ENCODE measurements around the gene VASP. TPM values are rescaled to one million over a fixed set of nuclear protein-coding genes. Genes with fewer than 3 reads are reported as not detected.

Gene VASP
- total RNA-seq, 1 donor = 95.8 TPM

DNA sequence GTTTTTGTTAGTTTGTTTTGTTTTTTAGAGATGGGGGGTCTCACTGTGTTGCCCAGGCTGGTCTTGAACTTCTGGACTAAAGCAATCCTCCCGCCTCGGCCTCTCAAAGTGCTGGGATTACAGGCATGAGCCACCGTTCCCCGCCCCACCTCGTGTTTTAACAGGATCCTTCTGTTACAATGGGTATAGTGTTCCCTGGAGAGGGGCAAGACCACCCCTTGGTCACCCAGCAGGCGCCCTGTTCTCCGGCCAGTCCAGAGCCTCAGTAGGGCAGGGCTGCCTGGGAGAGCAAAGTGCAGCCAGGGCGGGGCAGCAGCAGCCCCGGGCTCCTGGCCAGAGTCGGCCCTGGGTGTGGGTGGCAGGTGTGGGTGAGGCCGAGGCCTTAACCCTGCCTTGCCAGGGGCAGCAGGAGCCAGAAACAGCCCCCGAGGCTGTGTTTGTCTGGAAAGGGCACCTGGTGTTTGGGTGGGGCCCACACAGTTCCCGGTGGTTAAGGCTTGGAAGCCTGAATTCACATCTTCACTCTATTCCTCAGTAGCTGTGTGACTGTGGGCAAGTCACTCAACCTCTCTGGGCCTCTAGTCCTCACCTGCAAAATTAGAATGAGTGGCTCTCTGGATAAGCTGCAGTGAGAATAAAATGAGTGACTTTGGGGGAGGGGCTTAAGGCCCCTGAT is 7.2 kb downstream of the VASP start:
- Histone ChIP-seq H3K4me3 (ENCODE audit: low read length) (peak overlapping the region; percentile 23), H3K4me1 (ENCODE audit: insufficient read depth, low read length) (peaks cover 73% of the 10 kb centered on the region), H3K9me3 (ENCODE audit: low read depth, low read length) (no peaks in the 10 kb centered on the region), H3K27me3 (ENCODE audit: insufficient read depth, low read length) (no peaks in the 10 kb centered on the region)

DNA sequence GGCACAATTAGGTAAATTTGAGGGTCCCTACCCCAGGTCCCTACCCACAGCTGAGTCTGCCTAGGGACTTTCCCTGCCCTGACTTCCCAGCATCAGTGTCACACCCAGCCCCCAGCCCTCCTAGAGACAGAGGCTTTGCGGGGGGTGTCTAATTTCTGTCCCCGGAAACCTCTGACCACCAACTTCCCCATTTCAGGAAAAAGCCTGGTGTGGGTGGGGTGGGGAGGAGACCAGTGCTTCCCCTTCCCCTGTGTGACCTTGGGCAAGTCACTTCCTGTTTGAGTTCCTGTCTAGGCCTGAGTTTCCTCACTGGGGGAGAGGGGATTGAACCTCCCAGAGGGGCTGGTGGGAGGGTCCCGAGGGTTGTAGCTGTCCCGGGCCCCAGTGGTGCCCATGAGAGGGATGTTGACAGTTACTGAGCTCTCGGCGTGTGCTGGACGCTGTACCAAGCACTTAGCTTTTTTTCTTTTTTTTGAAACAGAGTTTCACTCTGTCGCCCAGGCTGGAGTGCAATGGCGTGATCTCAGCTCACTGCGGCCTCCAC is 7.9 kb downstream of the VASP start:
- Histone ChIP-seq H3K4me3 (ENCODE audit: low read length) (peak overlapping the region; percentile 23), H3K9me3 (ENCODE audit: low read depth, low read length) (no peaks in the 10 kb centered on the region), H3K4me1 (ENCODE audit: insufficient read depth, low read length) (peaks cover 70% of the 10 kb centered on the region), H3K27me3 (ENCODE audit: insufficient read depth, low read length) (no peaks in the 10 kb centered on the region)

- Histone ChIP-seq H3K4me3 (ENCODE audit: low read length) (peak overlapping the region; percentile 18), H3K27me3 (ENCODE audit: insufficient read depth, low read length) (no peaks in the 10 kb centered on the region), H3K4me1 (ENCODE audit: insufficient read depth, low read length) (peaks cover 69% of the 10 kb centered on the region), H3K9me3 (ENCODE audit: low read depth, low read length) (no peaks in the 10 kb centered on the region)
These were observed 8.6 kb downstream of the VASP start for GRCh38 chr19:45515807-45516401.

- Histone ChIP-seq H3K27me3 (ENCODE audit: insufficient read depth, low read length) (no peaks in the 10 kb centered on the region), H3K9me3 (ENCODE audit: low read depth, low read length) (no peaks in the 10 kb centered on the region), H3K4me3 (ENCODE audit: low read length) (no peak overlapping the region), H3K4me1 (ENCODE audit: insufficient read depth, low read length) (peaks cover 67% of the 10 kb centered on the region)
These were observed 10.0 kb downstream of the VASP start for GRCh38 chr19:45517238-45517637.

GRCh38 chr19:45517641-45518468 is 10.6 kb downstream of the VASP start:
- H3K4me1 ChIP-seq (ENCODE audit: insufficient read depth, low read length) = peaks cover 67% of the 10 kb centered on the region
- H3K4me3 ChIP-seq (ENCODE audit: low read length) = no peak overlapping the region
- no peaks in the 10 kb centered on the region for H3K27me3 ChIP-seq (ENCODE audit: insufficient read depth, low read length)
- H3K9me3 ChIP-seq (ENCODE audit: low read depth, low read length) = no peaks in the 10 kb centered on the region

- H3K4me1 ChIP-seq (ENCODE audit: insufficient read depth, low read length) = peaks cover 67% of the 10 kb centered on the region
- H3K9me3 ChIP-seq (ENCODE audit: low read depth, low read length) = no peaks in the 10 kb centered on the region
- H3K27me3 ChIP-seq (ENCODE audit: insufficient read depth, low read length) = no peaks in the 10 kb centered on the region
- H3K4me3 ChIP-seq (ENCODE audit: low read length) = no peak overlapping the region
These were observed 11.2 kb downstream of the VASP start for GRCh38 chr19:45518469-45518826.

- Histone ChIP-seq H3K4me1 (ENCODE audit: insufficient read depth, low read length) (peaks cover 57% of the 10 kb centered on the region), H3K27me3 (ENCODE audit: insufficient read depth, low read length) (no peaks in the 10 kb centered on the region), H3K9me3 (ENCODE audit: low read depth, low read length) (no peaks in the 10 kb centered on the region), H3K4me3 (ENCODE audit: low read length) (no peak overlapping the region)
These were observed 15.0 kb downstream of the VASP start for GRCh38 chr19:45522010-45522941.

- H3K4me3 ChIP-seq (ENCODE audit: low read length) = no peak overlapping the region
- no peaks in the 10 kb centered on the region for H3K27me3 ChIP-seq (ENCODE audit: insufficient read depth, low read length)
- no peaks in the 10 kb centered on the region for H3K9me3 ChIP-seq (ENCODE audit: low read depth, low read length)
- peaks cover 57% of the 10 kb centered on the region for H3K4me1 ChIP-seq (ENCODE audit: insufficient read depth, low read length)
These were observed 16.5 kb downstream of the VASP start for GRCh38 chr19:45523642-45524256.

DNA sequence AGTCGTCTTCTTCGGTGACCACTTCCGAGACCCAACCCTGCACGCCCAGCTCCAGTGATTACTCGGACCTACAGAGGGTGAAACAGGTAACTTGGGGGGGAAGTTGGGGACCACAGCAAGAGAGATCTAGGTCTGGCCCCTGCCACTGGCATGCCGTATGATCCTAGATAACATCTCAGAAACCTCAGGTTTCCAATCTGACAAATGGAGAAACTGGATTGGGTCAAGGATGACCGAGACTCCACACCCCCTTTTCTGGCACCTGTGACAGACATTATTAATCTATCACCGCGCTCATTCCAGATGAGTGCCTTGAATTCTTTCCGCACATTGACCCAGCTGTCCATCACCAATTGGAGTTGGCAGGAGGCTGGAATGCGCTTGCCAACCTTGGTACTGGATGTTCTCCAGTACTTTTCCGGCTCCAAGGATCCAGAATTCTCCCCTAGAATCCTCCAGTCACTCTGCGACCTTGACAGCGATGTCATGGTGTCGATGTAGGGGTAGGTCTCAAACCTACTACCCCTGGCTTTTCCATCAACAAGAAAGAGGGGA is 17.4 kb downstream of the VASP start:
- peaks cover 65% of the 10 kb centered on the region for H3K4me1 ChIP-seq (ENCODE audit: insufficient read depth, low read length)
- no peak overlapping the region for H3K4me3 ChIP-seq (ENCODE audit: low read length)
- H3K9me3 ChIP-seq (ENCODE audit: low read depth, low read length) = no peaks in the 10 kb centered on the region
- no peaks in the 10 kb centered on the region for H3K27me3 ChIP-seq (ENCODE audit: insufficient read depth, low read length)

DNA sequence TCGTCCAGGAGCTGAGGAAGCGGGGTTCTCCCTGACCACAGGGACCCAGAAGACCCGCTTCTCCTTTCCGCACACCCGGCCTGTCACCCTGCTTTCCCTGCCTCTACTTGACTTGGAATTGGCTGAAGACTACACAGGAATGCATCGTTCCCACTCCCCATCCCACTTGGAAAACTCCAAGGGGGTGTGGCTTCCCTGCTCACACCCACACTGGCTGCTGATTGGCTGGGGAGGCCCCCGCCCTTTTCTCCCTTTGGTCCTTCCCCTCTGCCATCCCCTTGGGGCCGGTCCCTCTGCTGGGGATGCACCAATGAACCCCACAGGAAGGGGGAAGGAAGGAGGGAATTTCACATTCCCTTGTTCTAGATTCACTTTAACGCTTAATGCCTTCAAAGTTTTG is 18.9 kb downstream of the VASP start:
- Histone ChIP-seq H3K4me1 (ENCODE audit: insufficient read depth, low read length) (peaks cover 52% of the 10 kb centered on the region), H3K4me3 (ENCODE audit: low read length) (no peak overlapping the region), H3K9me3 (ENCODE audit: low read depth, low read length) (peaks cover 2% of the 10 kb centered on the region), H3K27me3 (ENCODE audit: insufficient read depth, low read length) (no peaks in the 10 kb centered on the region)

- Histone ChIP-seq H3K4me3 (ENCODE audit: low read length) (no peak overlapping the region), H3K9me3 (ENCODE audit: low read depth, low read length) (peaks cover 8% of the 10 kb centered on the region), H3K27me3 (ENCODE audit: insufficient read depth, low read length) (no peaks in the 10 kb centered on the region), H3K4me1 (ENCODE audit: insufficient read depth, low read length) (peaks cover 45% of the 10 kb centered on the region)
These were observed 19.7 kb downstream of the VASP start for GRCh38 chr19:45526971-45527370.

DNA sequence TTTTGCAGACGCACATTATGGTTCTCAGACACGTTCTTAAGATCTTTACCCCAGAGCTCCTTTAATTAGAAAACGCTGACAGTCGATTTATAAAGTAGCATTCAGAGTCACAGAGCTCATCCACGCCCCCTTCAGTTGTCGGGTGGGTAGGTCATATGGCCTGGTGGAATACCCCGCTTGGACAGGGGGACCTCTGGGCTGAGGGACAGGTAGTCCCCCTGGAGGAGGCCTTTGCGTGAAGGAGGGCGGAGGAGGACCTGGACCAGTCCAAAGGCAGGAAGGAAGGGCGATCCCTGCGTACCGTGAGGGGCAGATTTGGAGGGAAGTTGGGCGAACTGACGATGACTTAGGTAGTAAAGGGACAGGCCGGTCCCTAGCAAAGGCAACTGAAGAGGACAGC is 20.5 kb downstream of the VASP start:
- Histone ChIP-seq H3K4me1 (ENCODE audit: insufficient read depth, low read length) (peaks cover 38% of the 10 kb centered on the region), H3K27me3 (ENCODE audit: insufficient read depth, low read length) (no peaks in the 10 kb centered on the region), H3K4me3 (ENCODE audit: low read length) (no peak overlapping the region), H3K9me3 (ENCODE audit: low read depth, low read length) (peaks cover 8% of the 10 kb centered on the region)

DNA sequence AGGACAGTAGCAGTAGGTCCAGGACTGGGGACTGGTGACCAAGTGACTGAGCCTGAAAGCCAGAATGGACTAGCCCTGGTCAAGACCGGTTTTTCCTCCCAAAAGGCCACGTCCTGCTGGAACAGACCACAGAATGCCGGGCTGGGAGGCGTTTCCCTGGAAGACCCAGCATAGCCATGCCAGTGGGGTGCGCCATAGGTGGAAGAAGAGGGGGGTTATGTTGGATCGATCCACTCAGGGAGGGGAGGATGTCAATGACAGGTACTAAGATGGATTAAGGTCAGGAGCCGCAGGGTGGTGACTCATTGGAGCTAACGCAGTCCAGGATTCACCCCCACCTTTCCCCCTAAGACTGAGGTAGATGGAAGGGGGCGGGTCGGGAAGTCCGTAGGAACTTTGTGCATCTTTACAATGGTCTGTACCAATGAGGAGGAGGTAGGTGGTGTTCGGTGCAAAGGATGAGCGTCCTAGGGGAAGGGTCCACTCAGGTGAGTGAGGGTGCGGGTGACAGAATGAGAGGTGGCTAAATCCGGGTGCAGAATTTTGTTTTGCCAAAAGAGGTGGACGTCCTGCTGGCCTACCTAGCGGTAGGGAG is 21.0 kb downstream of the VASP start:
- H3K9me3 ChIP-seq (ENCODE audit: low read depth, low read length) = peaks cover 8% of the 10 kb centered on the region
- H3K27me3 ChIP-seq (ENCODE audit: insufficient read depth, low read length) = no peaks in the 10 kb centered on the region
- peaks cover 33% of the 10 kb centered on the region for H3K4me1 ChIP-seq (ENCODE audit: insufficient read depth, low read length)
- no peak overlapping the region for H3K4me3 ChIP-seq (ENCODE audit: low read length)
